SK-N-SH (cell line): ENCODE data around the gene ARHGEF17. TPM values are rescaled to one million over a fixed set of nuclear protein-coding genes. Genes with fewer than 3 reads are reported as not detected.
"Not testable (repeated sequence)": the region's sequence is repeated elsewhere in the genome, so short reads cannot be mapped to it uniquely, and the experiment has no call there.

Experiments used
- CTCF ChIA-PET: fragments of 300-600, 350-600 bp; formaldehyde crosslinking; extraction: SDS; loops from one replicate; lab custom pipeline; 2021; lab: Yijun Ruan, JAX
- POLR2A ChIA-PET: fragments of 350-600 bp; sonication (Branson Sonifier 250); formaldehyde crosslinking; extraction: SDS; loops from one replicate; lab custom pipeline; 2020; ENCODE audit warnings: antibody characterized with exemption, inconsistent platforms; lab: Yijun Ruan, JAX
- DNase-seq: peaks from one replicate; pipeline ENCODE4 v3.0.0; 2012
- H2AFZ ChIP-seq: fragments of 200-600 bp; sonication (generic); 2 replicates; pipeline ENCODE4 v1.8.1; 2016; ENCODE audit warnings: antibody characterized with exemption, mild to moderate bottlenecking, low read depth
- H3F3A ChIP-seq: fragments of 200-600 bp; sonication (generic); replicated peaks from 2 replicates; pipeline ENCODE3; 2016; ENCODE audit warnings: antibody characterized with exemption, mild to moderate bottlenecking; ENCODE audit not compliant: insufficient read depth
- H3K27ac ChIP-seq, 2 experiments: fragments of 200-500 bp in 1 of 2; fragments of 200-600 bp in 1 of 2; sonication (Bioruptor generic) in 1 of 2; sonication (generic), shearing (Covaris generic) in 1 of 2; 2 replicates each; pipeline versions ENCODE4 v1.5.1 to v1.6.1; 2014 to 2016; ENCODE audit warnings: low read depth in 2 of 2, inconsistent platforms in 1 of 2, low read length in 1 of 2, mild to moderate bottlenecking in 1 of 2, mixed read lengths in 1 of 2
- H3K27me3 ChIP-seq: fragments of 200-600 bp; sonication (generic), shearing (Covaris generic); 2 replicates; pipeline ENCODE4 v1.6.1; 2016; ENCODE audit warnings: mixed run types; ENCODE audit not compliant: insufficient read depth
- H3K36me3 ChIP-seq, 2 experiments: fragments of 200-500 bp in 1 of 2; fragments of 200-600 bp in 1 of 2; sonication (Bioruptor generic) in 1 of 2; sonication (generic) in 1 of 2; replicated peaks in 1 of 2; 2 replicates each; pipeline versions ENCODE3 to v1.5.1; 2014 to 2016; ENCODE audit warnings: low read length in 1 of 2, mild to moderate bottlenecking in 1 of 2; ENCODE audit not compliant: insufficient read depth in 2 of 2, control insufficient read depth in 1 of 2
- H3K4me1 ChIP-seq, 2 experiments: fragments of 200-500 bp in 1 of 2; fragments of 200-600 bp in 1 of 2; sonication (Bioruptor generic) in 1 of 2; sonication (generic), shearing (Covaris generic) in 1 of 2; 2 replicates each; pipeline versions ENCODE4 v1.5.1 to v1.6.1; 2014 to 2016; ENCODE audit warnings: low read depth in 1 of 2, low read length in 1 of 2, mixed run types in 1 of 2; ENCODE audit not compliant: insufficient read depth in 2 of 2, control insufficient read depth in 1 of 2
- H3K4me2 ChIP-seq: fragments of 200-600 bp; sonication (generic), shearing (Covaris generic); 2 replicates; pipeline ENCODE4 v1.6.1; 2017; ENCODE audit warnings: mixed run types
- H3K4me3 ChIP-seq, 2 experiments: fragments of 200-500 bp in 1 of 2; fragments of 200-600 bp in 1 of 2; sonication (Bioruptor generic) in 1 of 2; sonication (generic), shearing (Covaris generic) in 1 of 2; 2 replicates each; pipeline versions ENCODE4 v1.5.1 to v1.8.1; 2014 to 2016; ENCODE audit warnings: low read depth in 2 of 2, inconsistent platforms in 1 of 2, low read length in 1 of 2, mild to moderate bottlenecking in 1 of 2, mixed read lengths in 1 of 2, moderate library complexity in 1 of 2
- H3K79me2 ChIP-seq: fragments of 200-600 bp; sonication (generic); 2 replicates; pipeline ENCODE4 v1.8.1; 2017; ENCODE audit warnings: mild to moderate bottlenecking; ENCODE audit not compliant: insufficient read depth
- H3K9ac ChIP-seq: fragments of 200-600 bp; sonication (generic); 2 replicates; pipeline ENCODE4 v1.6.1; 2017; ENCODE audit warnings: mixed run types
- H3K9me2 ChIP-seq: fragments of 200-600 bp; sonication (generic); 2 replicates; pipeline ENCODE4 v1.6.1; 2017; ENCODE audit warnings: mixed run types
- H3K9me3 ChIP-seq: fragments of 200-600 bp; sonication (generic); 2 replicates; pipeline ENCODE4 v1.6.1; 2017; ENCODE audit warnings: mixed run types, mild to moderate bottlenecking, moderate library complexity
- H4K20me1 ChIP-seq: fragments of 200-600 bp; sonication (generic); 2 replicates; pipeline ENCODE4 v1.6.1; 2017; ENCODE audit warnings: mild to moderate bottlenecking, mixed run types; ENCODE audit not compliant: insufficient read depth
- EP300 ChIP-seq, 2 experiments: IDR thresholded peaks; 2 replicates each; pipeline versions ENCODE4 v1.4.0 to v1.6.1; 2012; ENCODE audit warnings: borderline replicate concordance in 1 of 2, low read depth in 1 of 2, low read length in 1 of 2
- JUND ChIP-seq: IDR thresholded peaks from 2 replicates; pipeline ENCODE4 v1.4.0; 2012
- MEF2A ChIP-seq: IDR thresholded peaks from 2 replicates; pipeline ENCODE4 v1.4.0; 2012; ENCODE audit warnings: low read depth, borderline replicate concordance
- POLR2AphosphoS5 ChIP-seq: IDR thresholded peaks from 2 replicates; pipeline ENCODE4 v1.6.1; 2012; ENCODE audit warnings: low read depth, low read length
- TCF12 ChIP-seq: IDR thresholded peaks from 2 replicates; pipeline ENCODE4 v1.4.0; 2012
- TEAD4 ChIP-seq: IDR thresholded peaks from 2 replicates; pipeline ENCODE4 v1.4.0; 2012; ENCODE audit warnings: mild to moderate bottlenecking, borderline replicate concordance; ENCODE audit not compliant: insufficient read depth
- WGBS: methylation state at CpG from one replicate; pipeline ENCODE4 v1.1.6; 2017; ENCODE audit warnings: low lambda C conversion rate; 5-methylcytosine and 5-hydroxymethylcytosine counted together
- polyA plus RNA-seq, 3 experiments: library from polyadenylated mRNA; depleted of rRNA; stranded (reverse); fragments of >200 nt; gene quantifications; 2 replicates each; pipeline ENCODE4 v1.2.3, GENCODE V29; 2012

Gene ARHGEF17
- polyA plus RNA-seq, 1 of the 3 experiments (the other 2 are of a cell fraction): 45.9 TPM

- WGBS: 100% methylated on average over 5 of the region's 7 CpGs
- POLR2A ChIA-PET: interaction anchor here (1.0 to 1.2 kb wide), 2 partner anchors 25 to 128 kb away, joined by 3 to 4 read pairs; partner anchors contain the start of gene FCHSD2
- Histone ChIP-seq H3K9me2 (no peaks in the 10 kb centered on the region), H3K4me1 (peaks cover 3 to 59% of the 10 kb centered on the region in 2 experiments; a peak in 2 of 4 replicates), H3K79me2 (no peaks in the 10 kb centered on the region), H3F3A (no peaks in the 10 kb centered on the region), H3K27ac (peak overlapping the region in 1 of 2 experiments; percentile 97; a peak in 2 of 4 replicates), H4K20me1 (no peaks in the 10 kb centered on the region), H3K9me3 (no peaks in the 10 kb centered on the region), H3K9ac (no peak overlapping the region), H3K27me3 (no peaks in the 10 kb centered on the region), H2AFZ (no peak overlapping the region), H3K4me3 (no peak overlapping the region), H3K4me2 (no peak overlapping the region), H3K36me3 (no peaks in the 10 kb centered on the region)
- CTCF ChIA-PET: interaction anchor here (1.1 to 15.0 kb wide), 7 partner anchors 12 to 480 kb away, joined by 3 to 179 read pairs (median 5); no protein-coding TSS in a partner anchor
- TF ChIP-seq JUND (no peak), TCF12 (peak; percentile 13; the same call in 1 of the 2 replicates), EP300 (IDR thresholded peaks at IDR 0.05; ENCODE audit: borderline replicate concordance in 1 of 2, low read depth in 1 of 2, low read length in 1 of 2) (peak in 1 of 2 experiments; percentile 27; a peak in 1 of 4 replicates)
- no peak for DNase-seq
These were observed 37.8 kb upstream of the ARHGEF17 start for GRCh38 chr11:73270016-73270854.

GRCh38 chr11:73270855-73271477 is 37.1 kb upstream of the ARHGEF17 start:
- Histone ChIP-seq H3K79me2 (no peaks in the 10 kb centered on the region), H3K9me2 (no peaks in the 10 kb centered on the region), H3K27ac (peak overlapping the region in 1 of 2 experiments; percentile 97; a peak in 2 of 4 replicates), H2AFZ (no peak overlapping the region), H3K9ac (no peak overlapping the region), H3K4me1 (peaks cover 3 to 62% of the 10 kb centered on the region in 2 experiments; a peak in 2 of 4 replicates), H3K27me3 (no peaks in the 10 kb centered on the region), H4K20me1 (no peaks in the 10 kb centered on the region), H3K4me2 (no peak overlapping the region), H3K4me3 (no peak overlapping the region), H3K9me3 (no peaks in the 10 kb centered on the region), H3F3A (no peaks in the 10 kb centered on the region), H3K36me3 (no peaks in the 10 kb centered on the region)
- no peak for DNase-seq
- POLR2A ChIA-PET: interaction anchor here (1.0 kb wide), 1 partner anchor 26 kb away, joined by 3 read pairs; no protein-coding TSS in a partner anchor
- CTCF ChIA-PET: interaction anchor here (1.1 to 15.0 kb wide), 5 partner anchors 13 to 80 kb away, joined by 3 to 179 read pairs (median 5); no protein-coding TSS in a partner anchor
- 77% methylated on average over 10 of the region's 18 CpGs for WGBS
- no peak for TF ChIP-seq MEF2A
- TF ChIP-seq POLR2AphosphoS5: no peak
- TF ChIP-seq TEAD4: no peak

GRCh38 chr11:73271478-73271865 is 36.6 kb upstream of the ARHGEF17 start:
- POLR2A ChIA-PET: interaction anchor here (1.0 kb wide), 2 partner anchors 9 to 29 kb away, joined by 3 to 6 read pairs; no protein-coding TSS in a partner anchor
- peak overlapping the region in 1 of 2 experiments; percentile 97; a peak in 2 of 4 replicates for H3K27ac ChIP-seq
- peaks cover 3 to 62% of the 10 kb centered on the region in 2 experiments; a peak in 2 of 4 replicates for H3K4me1 ChIP-seq
- not testable (repeated sequence) for H3K9me2 ChIP-seq, H4K20me1 ChIP-seq, H3K27me3 ChIP-seq, H3K9ac ChIP-seq, H3K9me3 ChIP-seq, H3K79me2 ChIP-seq, H3K4me2 ChIP-seq, DNase-seq, H3K36me3 ChIP-seq, H3F3A ChIP-seq, H3K4me3 ChIP-seq
- WGBS: 68% methylated on average over 10 of the region's 10 CpGs
- peak overlapping the region; percentile 79; the same call in 1 of the 2 replicates for H2AFZ ChIP-seq
- CTCF ChIA-PET: interaction anchor here (1.1 to 15.0 kb wide), 4 partner anchors 13 to 30 kb away, joined by 3 to 179 read pairs (median 69); no protein-coding TSS in a partner anchor
